Measurements from ENCODE around the gene AKAP14.
"Not testable (repeated sequence)": the region's sequence is repeated elsewhere in the genome, so short reads cannot be mapped to it uniquely, and the experiment has no call there.

Gene AKAP14

GRCh38 chrX:119948381-119948780 is 52.7 kb downstream of the AKAP14 start:
- Histone ChIP-seq H3K9me3 (ENCODE audit: control extremely low read depth in 1 of 5, control insufficient read depth in 4 of 5, insufficient read depth in 2 of 5, low read depth in 1 of 5, low read length in 4 of 5) (no peaks in the 10 kb centered on the region), H3K36me3 (ENCODE audit: control insufficient read depth in 4 of 4, insufficient read depth in 4 of 4, low read length in 3 of 4) (no peaks in the 10 kb centered on the region), H3K4me1 (ENCODE audit: control extremely low read depth in 1 of 4, control insufficient read depth in 4 of 4, insufficient read depth in 4 of 4, low read length in 3 of 4) (peaks cover 0 to 8% (median 2%) of the 10 kb centered on the region in 4 experiments), H3K27me3 (replicated peaks in 2 of 5; ENCODE audit: control insufficient read depth in 4 of 5, insufficient read depth in 5 of 5, low read length in 4 of 5) (peaks cover 0 to 5% (median 0%) of the 10 kb centered on the region in 5 experiments), H3K27ac (ENCODE audit: insufficient read depth in 1 of 2, low read depth in 1 of 2, low read length in 2 of 2, poor library complexity in 1 of 2, severe bottlenecking in 2 of 2) (no peak overlapping the region), H3K4me3 (ENCODE audit: control insufficient read depth in 1 of 7, extremely low read depth in 1 of 7, insufficient read depth in 4 of 7, low read depth in 2 of 7, low read length in 6 of 7) (no peak overlapping the region)
- ChIA-PET CTCF (no interaction called here), POLR2A (no interaction called here)
- 89% methylated on average over 5 of the region's 5 CpGs for WGBS (ENCODE audit: insufficient coverage)
- DNase-seq = no peak

DNA sequence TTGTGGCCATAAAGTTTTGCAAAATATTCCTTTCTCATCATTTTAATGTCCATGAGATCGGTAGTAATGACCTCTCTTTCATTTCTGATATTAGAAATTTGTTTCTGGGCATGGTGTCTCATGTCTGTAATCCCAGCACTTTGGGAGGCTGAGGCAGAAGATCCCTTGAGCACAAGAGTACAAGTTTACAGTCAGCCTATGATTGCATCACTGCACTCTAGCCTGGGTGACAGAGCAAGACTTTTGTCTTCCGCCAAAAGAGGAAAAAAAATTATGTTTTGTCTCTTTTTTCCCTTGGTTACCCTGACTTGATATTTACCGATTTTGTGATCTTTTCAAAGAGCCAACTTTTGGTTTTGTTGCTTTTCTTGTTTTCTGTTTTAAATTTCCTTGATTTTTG is 58.7 kb downstream of the AKAP14 start:
- Histone ChIP-seq H3K4me3 (ENCODE audit: control insufficient read depth in 1 of 7, extremely low read depth in 1 of 7, insufficient read depth in 4 of 7, low read depth in 2 of 7, low read length in 6 of 7) (no peak overlapping the region), H3K27me3 (replicated peaks in 2 of 5; ENCODE audit: control insufficient read depth in 4 of 5, insufficient read depth in 5 of 5, low read length in 4 of 5) (peaks cover 0 to 6% (median 2%) of the 10 kb centered on the region in 5 experiments), H3K4me1 (ENCODE audit: control extremely low read depth in 1 of 4, control insufficient read depth in 4 of 4, insufficient read depth in 4 of 4, low read length in 3 of 4) (peaks cover 0 to 3% (median 0%) of the 10 kb centered on the region in 4 experiments), H3K36me3 (ENCODE audit: control insufficient read depth in 4 of 4, insufficient read depth in 4 of 4, low read length in 3 of 4) (no peaks in the 10 kb centered on the region), H3K9me3 (ENCODE audit: control extremely low read depth in 1 of 5, control insufficient read depth in 4 of 5, insufficient read depth in 2 of 5, low read depth in 1 of 5, low read length in 4 of 5) (no peaks in the 10 kb centered on the region), H3K27ac (ENCODE audit: insufficient read depth in 1 of 2, low read depth in 1 of 2, low read length in 2 of 2, poor library complexity in 1 of 2, severe bottlenecking in 2 of 2) (no peak overlapping the region)
- DNase-seq = no peak
- ChIA-PET POLR2A (no interaction called here), CTCF (interaction anchor here (0.8 kb wide), 1 partner anchor 10 kb away, joined by 5 read pairs; no protein-coding TSS in a partner anchor)
- WGBS (ENCODE audit: insufficient coverage) = 70% methylated on average over 2 of the region's 3 CpGs

DNA sequence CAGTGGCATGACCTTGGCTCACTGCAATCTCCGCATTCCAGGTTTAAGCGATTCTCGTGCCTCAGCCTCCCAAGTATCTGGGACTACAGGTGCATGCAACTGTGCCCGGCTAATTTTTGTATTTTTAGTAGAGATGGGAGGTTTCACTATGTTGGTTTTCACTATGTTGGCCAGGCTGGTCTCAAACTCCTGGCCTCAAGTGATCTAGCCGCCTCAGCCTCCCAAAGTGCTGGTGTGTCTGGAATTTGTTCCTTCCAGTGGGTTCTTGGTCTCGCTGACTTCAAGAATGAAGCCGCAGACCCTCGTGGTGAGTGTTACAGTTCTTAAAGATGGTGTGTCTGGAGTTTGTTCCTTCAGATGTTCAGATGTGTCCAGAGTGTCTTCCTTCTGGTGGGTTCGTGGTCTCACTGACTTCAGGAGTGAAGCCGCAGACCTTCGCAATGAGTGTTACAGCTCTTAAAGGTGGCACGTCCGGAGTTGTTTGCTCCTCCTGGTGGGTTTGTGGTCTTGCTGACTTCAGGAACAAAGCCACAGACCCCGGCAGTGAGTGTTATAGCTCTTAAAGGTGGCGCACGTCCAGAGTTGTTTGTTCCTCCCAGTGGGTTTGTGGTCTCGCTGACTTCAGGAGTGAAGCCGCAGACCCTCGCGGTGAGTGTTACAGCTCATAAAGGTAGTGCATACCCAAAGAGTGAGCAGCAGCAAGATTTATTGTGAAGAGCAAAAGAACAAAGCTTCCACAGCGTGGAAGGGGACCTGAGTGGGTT is 60.3 kb downstream of the AKAP14 start:
- ChIA-PET POLR2A (interaction anchor here (0.5 kb wide), 1 partner anchor 356 kb away, joined by 4 read pairs; the partner anchor contains the start of gene TMEM255A), CTCF (interaction anchor here (0.6 to 2.7 kb wide), 3 partner anchors 12 to 44 kb away, joined by 3 to 7 read pairs (median 3); partner anchors contain the start of gene NKAP)
- peak; percentile 57 to 86 (median 75) for DNase-seq
- H3K27me3 ChIP-seq (replicated peaks in 2 of 5; ENCODE audit: control insufficient read depth in 4 of 5, insufficient read depth in 5 of 5, low read length in 4 of 5); H3K4me3 ChIP-seq (ENCODE audit: control insufficient read depth in 1 of 7, extremely low read depth in 1 of 7, insufficient read depth in 4 of 7, low read depth in 2 of 7, low read length in 6 of 7); H3K27ac ChIP-seq (ENCODE audit: insufficient read depth in 1 of 2, low read depth in 1 of 2, low read length in 2 of 2, poor library complexity in 1 of 2, severe bottlenecking in 2 of 2); H3K36me3 ChIP-seq (ENCODE audit: control insufficient read depth in 4 of 4, insufficient read depth in 4 of 4, low read length in 3 of 4); H3K4me1 ChIP-seq (ENCODE audit: control extremely low read depth in 1 of 4, control insufficient read depth in 4 of 4, insufficient read depth in 4 of 4, low read length in 3 of 4); H3K9me3 ChIP-seq (ENCODE audit: control extremely low read depth in 1 of 5, control insufficient read depth in 4 of 5, insufficient read depth in 2 of 5, low read depth in 1 of 5, low read length in 4 of 5): not testable (repeated sequence)
- 56% methylated on average over 10 of the region's 21 CpGs for WGBS (ENCODE audit: insufficient coverage)

- no peak overlapping the region for H3K27ac ChIP-seq (ENCODE audit: insufficient read depth in 1 of 2, low read depth in 1 of 2, low read length in 2 of 2, poor library complexity in 1 of 2, severe bottlenecking in 2 of 2)
- peaks cover 0 to 3% (median 0%) of the 10 kb centered on the region in 5 experiments for H3K27me3 ChIP-seq (replicated peaks in 2 of 5; ENCODE audit: control insufficient read depth in 4 of 5, insufficient read depth in 5 of 5, low read length in 4 of 5)
- ChIA-PET POLR2A (no interaction called here), CTCF (no interaction called here)
- no peaks in the 10 kb centered on the region for H3K36me3 ChIP-seq (ENCODE audit: control insufficient read depth in 4 of 4, insufficient read depth in 4 of 4, low read length in 3 of 4)
- H3K4me3 ChIP-seq (ENCODE audit: control insufficient read depth in 1 of 7, extremely low read depth in 1 of 7, insufficient read depth in 4 of 7, low read depth in 2 of 7, low read length in 6 of 7) = no peak overlapping the region
- DNase-seq = no peak
- H3K9me3 ChIP-seq (ENCODE audit: control extremely low read depth in 1 of 5, control insufficient read depth in 4 of 5, insufficient read depth in 2 of 5, low read depth in 1 of 5, low read length in 4 of 5) = no peaks in the 10 kb centered on the region
- H3K4me1 ChIP-seq (ENCODE audit: control extremely low read depth in 1 of 4, control insufficient read depth in 4 of 4, insufficient read depth in 4 of 4, low read length in 3 of 4) = peaks cover 0 to 3% (median 0%) of the 10 kb centered on the region in 4 experiments
Observed at GRCh38 chrX:119960625-119961024, 64.9 kb downstream of the AKAP14 start.

GRCh38 chrX:119966837-119967236 is 71.1 kb downstream of the AKAP14 start:
- H3K4me3 ChIP-seq (ENCODE audit: control insufficient read depth in 1 of 7, extremely low read depth in 1 of 7, insufficient read depth in 4 of 7, low read depth in 2 of 7, low read length in 6 of 7); H3K9me3 ChIP-seq (ENCODE audit: control extremely low read depth in 1 of 5, control insufficient read depth in 4 of 5, insufficient read depth in 2 of 5, low read depth in 1 of 5, low read length in 4 of 5); H3K36me3 ChIP-seq (ENCODE audit: control insufficient read depth in 4 of 4, insufficient read depth in 4 of 4, low read length in 3 of 4); DNase-seq; H3K27me3 ChIP-seq (replicated peaks in 2 of 5; ENCODE audit: control insufficient read depth in 4 of 5, insufficient read depth in 5 of 5, low read length in 4 of 5); H3K27ac ChIP-seq (ENCODE audit: insufficient read depth in 1 of 2, low read depth in 1 of 2, low read length in 2 of 2, poor library complexity in 1 of 2, severe bottlenecking in 2 of 2); H3K4me1 ChIP-seq (ENCODE audit: control extremely low read depth in 1 of 4, control insufficient read depth in 4 of 4, insufficient read depth in 4 of 4, low read length in 3 of 4); POLR2A ChIA-PET; CTCF ChIA-PET: not testable (repeated sequence)
- no CpG with 5 or more reads among the region's 1 CpG for WGBS (ENCODE audit: insufficient coverage)

Data from common myeloid progenitor, CD34-positive (primary cell).